Measurements from ENCODE around the gene CAD. TPM values are rescaled to one million over a fixed set of nuclear protein-coding genes. Genes with fewer than 3 reads are reported as not detected.

CAD gene
- total and polyA plus RNA-seq, 9 of the 15 experiments (the other 6 are each of a cell fraction or from before 2014, with no cell fraction given): 7.5 to 126 (median 33.7) TPM

GRCh38 chr2:27217173-27218121 is at the start of gene CAD (continued):
- TF ChIP-seq DNMT1 (IDR thresholded peaks at IDR 0.05) (no peak), PKNOX1 (IDR thresholded peaks at IDR 0.05) (no peak), PRMT5 (CRISPR knock-in tag; IDR thresholded peaks at IDR 0.05) (0 out of 2 replicates have a peak, but pooled peaks have one; percentile 16), MCM3 (IDR thresholded peaks at IDR 0.05) (no peak), RBFOX2 (IDR thresholded peaks at IDR 0.05; ENCODE audit: low read depth, low read length) (peak; percentile 95), MEF2A (IDR thresholded peaks at IDR 0.05; ENCODE audit: control insufficient read depth, low read depth, low read length) (no peak), SMAD2 (IDR thresholded peaks at IDR 0.05; ENCODE audit: low read depth, low read length) (no peak), HMGN3 (IDR thresholded peaks at IDR 0.05; ENCODE audit: borderline replicate concordance, extremely low read depth, insufficient read length, low read depth, low read length) (peak; percentile 80), MLX (CRISPR knock-in tag; conservative IDR thresholded peaks at IDR 0.05) (no peak), TEAD4 (IDR thresholded peaks at IDR 0.05; ENCODE audit: low read length) (peak; percentile 46; the same call in 1 of the 2 replicates), TEAD4 (CRISPR knock-in tag; IDR thresholded peaks at IDR 0.05; ENCODE audit: borderline replicate concordance) (no peak), COPS2 (conservative IDR thresholded peaks at IDR 0.05) (no peak), CHD1 (IDR thresholded peaks at IDR 0.05; ENCODE audit: low read length) (peak; percentile 82), E2F1 (CRISPR knock-in tag; IDR thresholded peaks at IDR 0.05) (no peak), JUN (IDR thresholded peaks at IDR 0.05; ENCODE audit: borderline replicate concordance, low read depth, low read length) (peak; percentile 86; the same call in 1 of the 2 replicates), JUN (CRISPR knock-in tag; IDR thresholded peaks at IDR 0.05; ENCODE audit: borderline replicate concordance) (no peak), PURB (CRISPR knock-in tag; IDR thresholded peaks at IDR 0.05; ENCODE audit: low read depth) (no peak), YY1 (IDR thresholded peaks at IDR 0.05; ENCODE audit: borderline replicate concordance in 1 of 3, control insufficient read depth in 1 of 3, extremely low read depth in 1 of 3, insufficient read depth in 3 of 3, insufficient read length in 1 of 3, insufficient replicate concordance in 2 of 3, low read depth in 1 of 3, low read length in 2 of 3) (peak in 2 of 3 experiments; percentile 19 to 48), PHB (CRISPR knock-in tag; IDR thresholded peaks at IDR 0.05) (no peak), SP1 (CRISPR knock-in tag; IDR thresholded peaks at IDR 0.05) (peak; percentile 86)
- TF ChIP-seq, protein P1, sequence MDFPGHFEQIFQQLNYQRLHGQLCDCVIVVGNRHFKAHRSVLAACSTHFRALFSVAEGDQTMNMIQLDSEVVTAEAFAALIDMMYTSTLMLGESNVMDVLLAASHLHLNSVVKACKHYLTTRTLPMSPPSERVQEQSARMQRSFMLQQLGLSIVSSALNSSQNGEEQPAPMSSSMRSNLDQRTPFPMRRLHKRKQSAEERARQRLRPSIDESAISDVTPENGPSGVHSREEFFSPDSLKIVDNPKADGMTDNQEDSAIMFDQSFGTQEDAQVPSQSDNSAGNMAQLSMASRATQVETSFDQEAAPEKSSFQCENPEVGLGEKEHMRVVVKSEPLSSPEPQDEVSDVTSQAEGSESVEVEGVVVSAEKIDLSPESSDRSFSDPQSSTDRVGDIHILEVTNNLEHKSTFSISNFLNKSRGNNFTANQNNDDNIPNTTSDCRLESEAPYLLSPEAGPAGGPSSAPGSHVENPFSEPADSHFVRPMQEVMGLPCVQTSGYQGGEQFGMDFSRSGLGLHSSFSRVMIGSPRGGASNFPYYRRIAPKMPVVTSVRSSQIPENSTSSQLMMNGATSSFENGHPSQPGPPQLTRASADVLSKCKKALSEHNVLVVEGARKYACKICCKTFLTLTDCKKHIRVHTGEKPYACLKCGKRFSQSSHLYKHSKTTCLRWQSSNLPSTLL (IDR thresholded peaks at IDR 0.05): no peak
